Left ventricle myocardium inferior (tissue), 1 donor: ENCODE data around the gene KAT14. TPM values are rescaled to one million over a fixed set of nuclear protein-coding genes. Genes with fewer than 3 reads are reported as not detected.
"Not testable (repeated sequence)": the region's sequence is repeated elsewhere in the genome, so short reads cannot be mapped to it uniquely, and the experiment has no call there.

Experiments
- DNase-seq: peaks from one replicate; pipeline ENCODE4 v3.0.0-alpha.2; 2020
- H3K27ac ChIP-seq: fragments of 200-600 bp; replicated peaks from 2 replicates; pipeline ENCODE4 v1.8.0; 2021
- H3K27me3 ChIP-seq: fragments of 200-600 bp; 2 replicates; pipeline ENCODE4 v1.8.0; 2021; ENCODE audit warnings: low read depth
- H3K36me3 ChIP-seq: fragments of 200-600 bp; 2 replicates; pipeline ENCODE4 v1.8.0; 2021
- H3K4me1 ChIP-seq: fragments of 200-600 bp; 2 replicates; pipeline ENCODE4 v1.8.0; 2021
- H3K4me3 ChIP-seq: fragments of 200-600 bp; 2 replicates; pipeline ENCODE4 v1.8.0; 2021; ENCODE audit warnings: mild to moderate bottlenecking, moderate library complexity
- H3K9me3 ChIP-seq: fragments of 200-600 bp; replicated peaks from 2 replicates; pipeline ENCODE4 v1.8.0; 2021
- intact Hi-C: fragments of 100-400 bp; cut with micrococcal nuclease; formaldehyde crosslinking; loops from one replicate; pipeline ENCODE4 v1.11.0; 2022
- long read RNA-seq: library from polyadenylated mRNA; unstranded; transcript quantifications from one replicate; pipeline ENCODE4 v2.0.0, GENCODE V29; 2021
- total RNA-seq: library from RNA; stranded (reverse); fragmentation: NEBNext Ultra II Directional; extraction: Animal tissue kit (Norgen Biotek cat#: 25700); gene quantifications from one replicate; pipeline ENCODE4 v1.2.1, GENCODE V29; 2021
- TF ChIP-seq, protein P1 (sequence below): fragments of 200-600 bp; IDR thresholded peaks from 2 replicates; pipeline ENCODE4 v1.8.0; 2021; ENCODE audit warnings: antibody characterized with exemption, mild to moderate bottlenecking, borderline replicate concordance
- donor health status: DM: no; HTN: yes; CAD: no; lungs with severe emphysema.

Gene KAT14, protein sequence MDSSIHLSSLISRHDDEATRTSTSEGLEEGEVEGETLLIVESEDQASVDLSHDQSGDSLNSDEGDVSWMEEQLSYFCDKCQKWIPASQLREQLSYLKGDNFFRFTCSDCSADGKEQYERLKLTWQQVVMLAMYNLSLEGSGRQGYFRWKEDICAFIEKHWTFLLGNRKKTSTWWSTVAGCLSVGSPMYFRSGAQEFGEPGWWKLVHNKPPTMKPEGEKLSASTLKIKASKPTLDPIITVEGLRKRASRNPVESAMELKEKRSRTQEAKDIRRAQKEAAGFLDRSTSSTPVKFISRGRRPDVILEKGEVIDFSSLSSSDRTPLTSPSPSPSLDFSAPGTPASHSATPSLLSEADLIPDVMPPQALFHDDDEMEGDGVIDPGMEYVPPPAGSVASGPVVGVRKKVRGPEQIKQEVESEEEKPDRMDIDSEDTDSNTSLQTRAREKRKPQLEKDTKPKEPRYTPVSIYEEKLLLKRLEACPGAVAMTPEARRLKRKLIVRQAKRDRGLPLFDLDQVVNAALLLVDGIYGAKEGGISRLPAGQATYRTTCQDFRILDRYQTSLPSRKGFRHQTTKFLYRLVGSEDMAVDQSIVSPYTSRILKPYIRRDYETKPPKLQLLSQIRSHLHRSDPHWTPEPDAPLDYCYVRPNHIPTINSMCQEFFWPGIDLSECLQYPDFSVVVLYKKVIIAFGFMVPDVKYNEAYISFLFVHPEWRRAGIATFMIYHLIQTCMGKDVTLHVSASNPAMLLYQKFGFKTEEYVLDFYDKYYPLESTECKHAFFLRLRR
- 10.7 TPM for total RNA-seq
- long read RNA-seq, partial matches to known transcripts, result 1 of 25 reads
- long read RNA-seq, other reads (novel, unspliced or antisense), result 24 of 25 reads

DNA sequence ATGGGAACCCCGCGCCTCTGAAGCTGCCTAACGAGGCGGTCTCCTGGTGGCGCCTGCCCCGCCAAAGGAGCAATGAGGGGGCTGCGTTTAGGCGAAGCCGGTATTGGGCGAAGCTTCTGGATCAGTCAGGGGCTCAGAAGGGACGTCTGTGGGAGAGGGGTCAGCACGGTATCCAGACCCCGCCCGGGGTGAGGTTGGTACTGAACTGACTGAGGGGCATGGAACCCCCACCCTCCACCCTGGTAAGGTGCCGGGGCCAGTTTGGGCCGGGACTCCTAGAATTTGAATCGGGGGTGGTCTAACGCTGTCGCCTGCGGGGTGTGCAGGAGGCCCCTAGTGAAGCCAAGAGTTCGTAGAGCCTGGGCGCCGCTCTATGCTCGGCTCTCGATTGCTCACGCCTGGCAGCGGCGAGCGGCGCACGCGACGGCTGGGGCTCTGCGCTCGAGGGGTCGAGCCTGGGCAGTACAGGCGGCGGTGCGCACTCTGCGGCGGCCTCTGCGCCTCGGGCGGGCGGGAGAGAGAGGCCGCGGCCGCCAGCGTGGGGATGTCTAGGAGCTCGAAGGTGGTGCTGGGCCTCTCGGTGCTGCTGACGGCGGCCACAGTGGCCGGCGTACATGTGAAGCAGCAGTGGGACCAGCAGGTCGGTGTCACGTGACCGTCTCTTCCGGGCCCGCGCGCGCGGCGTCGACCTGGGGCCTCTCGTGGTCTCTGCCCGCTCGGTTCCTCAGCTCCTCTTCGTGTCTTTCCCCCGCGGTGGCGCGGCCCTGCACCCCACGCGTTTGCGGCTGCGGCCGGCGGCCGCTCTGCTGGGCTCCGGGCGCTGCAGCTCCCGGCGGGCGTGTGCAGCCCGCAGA is at the start of gene KAT14, which contains the start of gene PET117:
Gene KAT14, plus strand, starts transcription at position 452 of the 854 bp plus-strand sequence. CDS start 4,798 bp downstream, outside the sequence.
Gene PET117, plus strand, starts transcription at position 452 of the 854 bp plus-strand sequence. Its CDS starts 93 bp downstream, at position 545.
- peaks cover 40% of the 10 kb centered on the region for H3K4me1 ChIP-seq
- H3K27ac ChIP-seq, result peak within 1 kb of the TSS; percentile 95
- H3K9me3 ChIP-seq, result no peaks in the 10 kb centered on the region
- intact Hi-C loops, result loop anchor here (10.0 kb wide), 1 partner anchor 137 kb away; no protein-coding TSS in a partner anchor
- no peaks in the 10 kb centered on the region for H3K27me3 ChIP-seq
- peak within 1 kb of the TSS; percentile 95 for H3K4me3 ChIP-seq
- peak; percentile 92 for DNase-seq
- H3K36me3 ChIP-seq, result peaks cover 4% of the 10 kb centered on the region
- TF ChIP-seq, protein P1, sequence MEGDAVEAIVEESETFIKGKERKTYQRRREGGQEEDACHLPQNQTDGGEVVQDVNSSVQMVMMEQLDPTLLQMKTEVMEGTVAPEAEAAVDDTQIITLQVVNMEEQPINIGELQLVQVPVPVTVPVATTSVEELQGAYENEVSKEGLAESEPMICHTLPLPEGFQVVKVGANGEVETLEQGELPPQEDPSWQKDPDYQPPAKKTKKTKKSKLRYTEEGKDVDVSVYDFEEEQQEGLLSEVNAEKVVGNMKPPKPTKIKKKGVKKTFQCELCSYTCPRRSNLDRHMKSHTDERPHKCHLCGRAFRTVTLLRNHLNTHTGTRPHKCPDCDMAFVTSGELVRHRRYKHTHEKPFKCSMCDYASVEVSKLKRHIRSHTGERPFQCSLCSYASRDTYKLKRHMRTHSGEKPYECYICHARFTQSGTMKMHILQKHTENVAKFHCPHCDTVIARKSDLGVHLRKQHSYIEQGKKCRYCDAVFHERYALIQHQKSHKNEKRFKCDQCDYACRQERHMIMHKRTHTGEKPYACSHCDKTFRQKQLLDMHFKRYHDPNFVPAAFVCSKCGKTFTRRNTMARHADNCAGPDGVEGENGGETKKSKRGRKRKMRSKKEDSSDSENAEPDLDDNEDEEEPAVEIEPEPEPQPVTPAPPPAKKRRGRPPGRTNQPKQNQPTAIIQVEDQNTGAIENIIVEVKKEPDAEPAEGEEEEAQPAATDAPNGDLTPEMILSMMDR, result no peak

DNA sequence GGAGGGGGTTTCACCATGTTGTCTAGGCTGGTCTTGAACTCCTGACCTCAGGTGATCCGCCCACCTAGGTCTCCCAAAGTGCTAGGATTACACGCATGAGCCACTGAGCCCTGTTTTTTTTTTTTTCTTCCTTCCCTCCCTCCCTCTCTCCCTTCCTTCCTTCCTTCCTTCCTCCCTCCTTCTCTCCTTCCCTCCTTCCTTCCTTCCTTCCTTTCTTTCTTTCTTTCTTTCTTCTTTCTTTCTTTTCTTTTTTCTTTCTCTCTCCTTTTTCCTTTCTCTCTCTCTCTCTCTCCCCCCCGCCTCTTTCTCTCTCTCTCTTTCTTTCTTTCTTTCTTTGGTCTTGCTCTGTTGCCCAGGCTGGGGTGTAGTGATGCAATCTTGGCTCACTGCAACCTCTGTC is 49.4 kb upstream of the KAT14 start:
- intact Hi-C loops, H3K4me3 ChIP-seq, H3K27ac ChIP-seq, H3K9me3 ChIP-seq, H3K4me1 ChIP-seq, H3K36me3 ChIP-seq, DNase-seq: not testable (repeated sequence)
- peaks cover 56% of the 10 kb centered on the region for H3K27me3 ChIP-seq

DNA sequence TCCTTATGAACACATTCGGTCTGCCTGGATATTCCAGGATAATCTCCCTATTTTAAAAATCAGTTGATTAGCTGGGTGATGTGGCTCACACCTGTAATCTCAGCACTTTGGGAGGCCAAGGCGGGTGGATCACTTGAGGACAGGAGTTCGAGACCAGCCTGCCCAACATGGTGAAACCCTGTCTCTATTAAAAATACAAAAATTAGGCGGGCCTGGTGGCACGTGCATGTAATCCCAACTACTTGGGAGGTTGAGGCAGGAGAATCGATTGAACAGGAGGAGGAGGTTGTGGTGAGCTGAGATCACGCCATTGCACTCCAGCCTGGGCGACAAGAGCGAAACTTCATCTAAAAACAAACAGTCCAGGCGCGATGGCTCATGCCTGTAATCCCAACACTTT is 48.8 kb upstream of the KAT14 start:
- DNase-seq, H3K9me3 ChIP-seq, H3K27ac ChIP-seq, intact Hi-C loops, H3K36me3 ChIP-seq, H3K4me3 ChIP-seq, H3K4me1 ChIP-seq: not testable (repeated sequence)
- peaks cover 62% of the 10 kb centered on the region for H3K27me3 ChIP-seq

DNA sequence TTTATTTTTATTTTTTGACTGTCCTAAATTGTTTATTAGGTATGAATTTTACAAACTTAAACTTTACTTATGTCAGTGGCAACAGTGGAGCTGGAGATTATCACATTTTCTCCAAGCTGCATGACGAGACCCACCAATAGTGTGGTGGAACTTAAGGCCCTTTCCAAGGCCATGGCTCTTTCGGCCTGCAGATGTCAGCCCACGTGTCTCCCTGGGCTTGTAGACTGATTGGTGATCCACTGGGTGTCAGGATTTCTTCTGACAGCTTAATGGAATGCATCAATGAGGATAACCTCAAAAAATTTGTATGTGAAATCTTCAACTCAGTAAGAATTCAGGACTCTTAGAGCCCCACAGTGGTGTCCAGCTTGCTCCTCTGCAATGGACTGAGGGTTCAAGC is 47.6 kb upstream of the KAT14 start:
- no peaks in the 10 kb centered on the region for H3K9me3 ChIP-seq
- no peak for DNase-seq
- H3K4me3 ChIP-seq, result no peak overlapping the region
- TF ChIP-seq, protein P1, result no peak
- H3K4me1 ChIP-seq, result no peaks in the 10 kb centered on the region
- peaks cover 70% of the 10 kb centered on the region for H3K27me3 ChIP-seq
- no peak overlapping the region for H3K27ac ChIP-seq
- H3K36me3 ChIP-seq, result no peaks in the 10 kb centered on the region
- intact Hi-C loops, result no loop called here

DNA sequence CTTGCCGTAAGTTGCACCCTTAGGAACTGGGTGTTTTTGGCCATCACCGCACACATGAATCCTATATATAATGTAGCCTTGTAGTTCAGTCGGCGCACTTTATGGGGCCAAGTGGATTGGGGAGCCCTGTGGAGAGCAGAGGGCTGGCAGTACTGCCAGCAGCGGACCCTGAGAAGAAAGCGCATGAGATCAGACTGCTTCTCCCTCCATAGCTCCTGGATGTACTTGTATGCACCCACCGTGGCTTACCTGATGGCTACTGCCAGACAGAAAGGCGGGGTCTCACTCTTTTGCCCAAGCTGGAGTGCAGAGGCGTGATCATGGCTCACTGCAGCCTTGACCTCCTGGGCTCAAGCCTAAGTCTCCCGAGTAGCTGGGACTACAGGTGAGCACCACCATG is 47.2 kb upstream of the KAT14 start:
- no peak for DNase-seq
- no peaks in the 10 kb centered on the region for H3K4me1 ChIP-seq
- intact Hi-C loops, result no loop called here
- no peak overlapping the region for H3K4me3 ChIP-seq
- H3K27me3 ChIP-seq, result peaks cover 71% of the 10 kb centered on the region
- H3K36me3 ChIP-seq, result no peaks in the 10 kb centered on the region
- TF ChIP-seq, protein P1, result no peak
- H3K27ac ChIP-seq, result no peak overlapping the region
- no peaks in the 10 kb centered on the region for H3K9me3 ChIP-seq

DNA sequence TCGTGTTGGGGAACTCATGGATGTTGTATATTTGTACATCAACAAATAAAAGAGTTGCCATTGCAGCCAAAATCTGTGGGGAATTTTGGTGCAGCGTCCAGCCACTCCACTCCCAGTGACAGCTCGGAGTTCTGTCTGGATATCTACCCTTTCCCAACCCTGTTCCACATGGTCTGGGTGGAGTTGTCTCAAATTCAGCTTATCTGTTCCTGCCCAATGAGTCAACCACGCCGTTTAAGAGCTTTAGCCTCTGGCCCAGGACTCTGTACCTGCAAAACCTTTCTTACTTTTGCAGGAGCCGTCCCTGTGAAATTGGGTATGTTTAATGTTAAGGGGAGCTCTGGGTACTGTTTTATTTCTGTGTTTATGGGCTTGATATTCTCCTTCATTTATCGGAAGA is 46.0 kb upstream of the KAT14 start:
- no peak overlapping the region for H3K4me3 ChIP-seq

More for the DNA sequence above, 46.0 kb upstream of the KAT14 start:
- intact Hi-C loops, result no loop called here
- no peak overlapping the region for H3K27ac ChIP-seq
- H3K9me3 ChIP-seq, result no peaks in the 10 kb centered on the region
- TF ChIP-seq, protein P1, result no peak
- H3K4me1 ChIP-seq, result no peaks in the 10 kb centered on the region
- no peaks in the 10 kb centered on the region for H3K36me3 ChIP-seq
- no peak for DNase-seq
- peaks cover 78% of the 10 kb centered on the region for H3K27me3 ChIP-seq
